ENCODE results near the gene LCOR. TPM values are rescaled to one million over a fixed set of nuclear protein-coding genes. Genes with fewer than 3 reads are reported as not detected.
"Not testable (repeated sequence)": the region's sequence is repeated elsewhere in the genome, so short reads cannot be mapped to it uniquely, and the experiment has no call there.

LCOR gene
- total RNA-seq, 3 donors from 2014 or later (not counting 1 experiment from before 2014, with no cell fraction given), result 68.5 to 92.4 (median 87.7) TPM

DNA sequence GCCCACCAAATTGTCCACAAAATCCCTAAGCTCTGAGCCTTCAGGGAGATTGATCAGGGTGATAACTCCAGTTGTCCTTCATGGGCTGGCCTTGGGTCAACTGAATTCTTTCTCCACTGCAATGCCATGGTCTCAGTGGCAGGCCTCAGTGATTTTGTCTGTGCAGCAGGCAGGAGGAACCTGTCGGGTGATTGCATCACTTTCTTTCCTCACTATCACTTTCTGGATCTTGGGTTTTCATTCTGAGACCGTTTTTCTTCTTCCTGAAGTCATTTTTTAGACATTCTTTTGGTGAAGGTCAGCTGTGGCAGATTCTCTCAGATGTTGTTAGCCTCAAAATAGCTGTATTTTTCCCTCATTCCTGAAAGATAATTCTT lies 28.8 kb upstream of the LCOR start:
- H3K27ac ChIP-seq (ENCODE audit: low read length), result no peak overlapping the region
- Mint-ChIP-seq H3K4me1 (no peaks in the 10 kb centered on the region), H3K4me3 (no peak overlapping the region), H3K9me3 (no peaks in the 10 kb centered on the region), H3K36me3 (no peaks in the 10 kb centered on the region), H3K27me3 (ENCODE audit: low read depth in 2 of 2) (peaks cover 5 to 10% of the 10 kb centered on the region in 2 donors), H3K27ac (no peak overlapping the region)
- no peaks in the 10 kb centered on the region for H3K36me3 ChIP-seq (ENCODE audit: control insufficient read depth, insufficient read depth, low read length)
- intact Hi-C loops (cut with micrococcal nuclease), result no loop called here
- H3K4me1 ChIP-seq (ENCODE audit: control insufficient read depth, insufficient read depth, low read length), result no peaks in the 10 kb centered on the region
- ATAC-seq (no peak), DNase-seq (no peak)
- no peaks in the 10 kb centered on the region for H3K9me3 ChIP-seq (ENCODE audit: control insufficient read depth, insufficient read depth, low read length)
- TF ChIP-seq CTCF (IDR thresholded peaks at IDR 0.05), result no peak
- WGBS (ENCODE audit: insufficient coverage), result 72% methylated on average over 2 of the region's 2 CpGs
- no peak overlapping the region for H3K4me3 ChIP-seq (ENCODE audit: low read length)
- H3K27me3 ChIP-seq (ENCODE audit: control insufficient read depth, insufficient read depth, low read length), result no peaks in the 10 kb centered on the region

DNA sequence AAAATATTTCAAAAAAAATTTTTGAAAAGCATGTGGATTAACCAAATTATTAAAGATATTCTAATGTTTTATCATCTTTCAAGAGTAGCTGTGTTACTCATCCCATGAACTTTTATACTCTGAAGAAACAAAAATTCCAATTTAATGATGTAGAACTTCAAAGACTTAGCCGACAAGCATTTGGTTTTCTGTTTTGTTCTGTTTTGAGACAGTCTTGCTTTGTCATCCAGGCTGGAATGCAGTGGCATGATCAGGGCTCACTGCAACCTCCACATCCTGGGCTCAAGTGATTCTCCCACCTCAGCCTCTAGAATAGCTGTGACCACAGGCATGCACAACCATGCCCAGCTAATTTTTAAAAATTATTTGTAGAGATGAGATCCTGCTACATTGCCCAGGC lies 17.8 kb upstream of the LCOR start:
- no peaks in the 10 kb centered on the region for H3K36me3 ChIP-seq (ENCODE audit: control insufficient read depth, insufficient read depth, low read length)
- H3K27ac Mint-ChIP-seq, result no peak overlapping the region
- WGBS (ENCODE audit: insufficient coverage), result 92% methylated on average over 1 of the region's 1 CpG
- no peaks in the 10 kb centered on the region for H3K4me1 ChIP-seq (ENCODE audit: control insufficient read depth, insufficient read depth, low read length)
- no peak for DNase-seq
- H3K4me3 Mint-ChIP-seq, result no peak overlapping the region
- ATAC-seq, result no peak
- H3K27me3 Mint-ChIP-seq (ENCODE audit: low read depth in 2 of 2), result peaks cover 6 to 11% of the 10 kb centered on the region in 2 donors
- H3K27ac ChIP-seq (ENCODE audit: low read length), result no peak overlapping the region
- no peaks in the 10 kb centered on the region for H3K27me3 ChIP-seq (ENCODE audit: control insufficient read depth, insufficient read depth, low read length)
- H3K36me3 Mint-ChIP-seq, result no peaks in the 10 kb centered on the region
- no peak overlapping the region for H3K4me3 ChIP-seq (ENCODE audit: low read length)
- no peaks in the 10 kb centered on the region for H3K4me1 Mint-ChIP-seq
- intact Hi-C loops (cut with micrococcal nuclease), result no loop called here
- no peaks in the 10 kb centered on the region for H3K9me3 ChIP-seq (ENCODE audit: control insufficient read depth, insufficient read depth, low read length)
- no peaks in the 10 kb centered on the region for H3K9me3 Mint-ChIP-seq
- no peak for TF ChIP-seq CTCF (IDR thresholded peaks at IDR 0.05)

DNA sequence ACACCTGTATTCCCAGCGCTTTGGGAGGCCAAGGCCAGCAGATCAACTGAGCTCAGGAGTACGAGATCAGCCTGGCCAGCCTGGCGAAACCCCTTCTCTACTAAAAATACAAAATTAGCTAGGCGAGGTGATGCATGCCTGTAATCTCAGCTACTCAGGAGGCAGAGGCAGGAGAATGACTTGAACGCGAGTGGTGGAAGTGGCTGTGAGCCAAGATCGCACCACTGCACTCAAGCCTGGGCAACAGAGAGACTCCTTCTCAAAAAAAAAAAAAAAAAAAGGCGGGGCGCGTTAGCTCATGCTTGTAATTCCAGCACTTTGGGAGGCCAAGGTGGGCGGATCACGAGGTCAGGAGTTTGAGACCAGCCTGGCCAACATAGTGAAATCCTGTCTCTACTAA lies 13.1 kb upstream of the LCOR start:
- H3K9me3 ChIP-seq (ENCODE audit: control insufficient read depth, insufficient read depth, low read length); intact Hi-C loops (cut with micrococcal nuclease); H3K36me3 ChIP-seq (ENCODE audit: control insufficient read depth, insufficient read depth, low read length); ATAC-seq; H3K27me3 Mint-ChIP-seq (ENCODE audit: low read depth in 2 of 2); H3K4me3 ChIP-seq (ENCODE audit: low read length); H3K4me1 ChIP-seq (ENCODE audit: control insufficient read depth, insufficient read depth, low read length); H3K9me3 Mint-ChIP-seq; H3K27ac Mint-ChIP-seq; DNase-seq; H3K4me3 Mint-ChIP-seq; H3K4me1 Mint-ChIP-seq; H3K27me3 ChIP-seq (ENCODE audit: control insufficient read depth, insufficient read depth, low read length); H3K36me3 Mint-ChIP-seq; H3K27ac ChIP-seq (ENCODE audit: low read length): not testable (repeated sequence)
- 97% methylated on average over 11 of the region's 12 CpGs for WGBS (ENCODE audit: insufficient coverage)

DNA sequence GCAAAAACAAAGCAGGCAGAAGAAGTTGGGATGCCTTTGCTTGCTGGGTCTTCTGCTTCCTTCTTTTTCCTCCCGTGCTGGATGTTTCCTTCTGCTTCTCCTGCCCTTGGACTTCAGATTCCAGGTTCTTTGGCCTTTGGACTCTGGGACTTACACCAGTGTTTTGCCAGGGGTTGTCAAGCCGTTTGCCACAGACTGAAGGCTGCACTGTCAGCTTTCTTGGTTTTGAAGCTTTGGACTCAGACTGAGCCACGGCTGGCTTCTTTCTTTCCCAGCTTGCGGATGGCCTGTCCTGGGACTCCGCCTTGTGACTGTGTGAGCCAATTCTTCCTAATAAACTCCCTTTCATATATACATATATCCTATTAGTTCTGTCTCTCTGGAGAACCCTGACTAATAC lies 11.3 kb upstream of the LCOR start:
- Histone ChIP-seq H3K4me3 (ENCODE audit: low read length) (no peak overlapping the region), H3K36me3 (ENCODE audit: control insufficient read depth, insufficient read depth, low read length) (no peaks in the 10 kb centered on the region), H3K9me3 (ENCODE audit: control insufficient read depth, insufficient read depth, low read length) (no peaks in the 10 kb centered on the region), H3K4me1 (ENCODE audit: control insufficient read depth, insufficient read depth, low read length) (no peaks in the 10 kb centered on the region), H3K27ac (ENCODE audit: low read length) (no peak overlapping the region), H3K27me3 (ENCODE audit: control insufficient read depth, insufficient read depth, low read length) (no peaks in the 10 kb centered on the region)
- H3K36me3 Mint-ChIP-seq, result no peaks in the 10 kb centered on the region
- 89% methylated on average over 5 of the region's 5 CpGs for WGBS (ENCODE audit: insufficient coverage)
- no peaks in the 10 kb centered on the region for H3K4me1 Mint-ChIP-seq
- DNase-seq (no peak), ATAC-seq (no peak)
- H3K4me3 Mint-ChIP-seq, result no peak overlapping the region
- no peak for TF ChIP-seq CTCF (IDR thresholded peaks at IDR 0.05)
- no peaks in the 10 kb centered on the region for H3K27me3 Mint-ChIP-seq (ENCODE audit: low read depth in 2 of 2)
- intact Hi-C loops (cut with micrococcal nuclease), result no loop called here
- no peaks in the 10 kb centered on the region for H3K9me3 Mint-ChIP-seq
- no peak overlapping the region for H3K27ac Mint-ChIP-seq

All from natural killer cell (primary cell).